Measurements from ENCODE around the gene RTP5.

GRCh38 chr2:241900251-241901017 is 30.9 kb downstream of the RTP5 start:
- TF ChIP-seq, protein P1, sequence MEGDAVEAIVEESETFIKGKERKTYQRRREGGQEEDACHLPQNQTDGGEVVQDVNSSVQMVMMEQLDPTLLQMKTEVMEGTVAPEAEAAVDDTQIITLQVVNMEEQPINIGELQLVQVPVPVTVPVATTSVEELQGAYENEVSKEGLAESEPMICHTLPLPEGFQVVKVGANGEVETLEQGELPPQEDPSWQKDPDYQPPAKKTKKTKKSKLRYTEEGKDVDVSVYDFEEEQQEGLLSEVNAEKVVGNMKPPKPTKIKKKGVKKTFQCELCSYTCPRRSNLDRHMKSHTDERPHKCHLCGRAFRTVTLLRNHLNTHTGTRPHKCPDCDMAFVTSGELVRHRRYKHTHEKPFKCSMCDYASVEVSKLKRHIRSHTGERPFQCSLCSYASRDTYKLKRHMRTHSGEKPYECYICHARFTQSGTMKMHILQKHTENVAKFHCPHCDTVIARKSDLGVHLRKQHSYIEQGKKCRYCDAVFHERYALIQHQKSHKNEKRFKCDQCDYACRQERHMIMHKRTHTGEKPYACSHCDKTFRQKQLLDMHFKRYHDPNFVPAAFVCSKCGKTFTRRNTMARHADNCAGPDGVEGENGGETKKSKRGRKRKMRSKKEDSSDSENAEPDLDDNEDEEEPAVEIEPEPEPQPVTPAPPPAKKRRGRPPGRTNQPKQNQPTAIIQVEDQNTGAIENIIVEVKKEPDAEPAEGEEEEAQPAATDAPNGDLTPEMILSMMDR (IDR thresholded peaks at IDR 0.05; ENCODE audit: extremely low read depth in 1 of 2, insufficient read depth in 1 of 2, low read depth in 1 of 2, low read length in 2 of 2): no peak
- TF ChIP-seq GATA2 (IDR thresholded peaks at IDR 0.05; ENCODE audit: insufficient read depth, insufficient read length, low read depth, low read length) (no peak), EZH2 (IDR thresholded peaks at IDR 0.05; ENCODE audit: borderline replicate concordance, low read depth, low read length, severe bottlenecking) (no peak), MYC (IDR thresholded peaks at IDR 0.05; ENCODE audit: low read depth, low read length) (no peak)
